GM19043 (cell line): ENCODE measurements around the gene MRPL50.
"Not testable (repeated sequence)": the region's sequence is repeated elsewhere in the genome, so short reads cannot be mapped to it uniquely, and the experiment has no call there.

ENCODE experiments used
- ATAC-seq: cut with Tn5 transposase; IDR thresholded peaks from one replicate; pipeline ENCODE4 v1.9.1; 2021; ENCODE audit warnings: low read depth; ENCODE audit not compliant: unreplicated experiment

Gene MRPL50

DNA sequence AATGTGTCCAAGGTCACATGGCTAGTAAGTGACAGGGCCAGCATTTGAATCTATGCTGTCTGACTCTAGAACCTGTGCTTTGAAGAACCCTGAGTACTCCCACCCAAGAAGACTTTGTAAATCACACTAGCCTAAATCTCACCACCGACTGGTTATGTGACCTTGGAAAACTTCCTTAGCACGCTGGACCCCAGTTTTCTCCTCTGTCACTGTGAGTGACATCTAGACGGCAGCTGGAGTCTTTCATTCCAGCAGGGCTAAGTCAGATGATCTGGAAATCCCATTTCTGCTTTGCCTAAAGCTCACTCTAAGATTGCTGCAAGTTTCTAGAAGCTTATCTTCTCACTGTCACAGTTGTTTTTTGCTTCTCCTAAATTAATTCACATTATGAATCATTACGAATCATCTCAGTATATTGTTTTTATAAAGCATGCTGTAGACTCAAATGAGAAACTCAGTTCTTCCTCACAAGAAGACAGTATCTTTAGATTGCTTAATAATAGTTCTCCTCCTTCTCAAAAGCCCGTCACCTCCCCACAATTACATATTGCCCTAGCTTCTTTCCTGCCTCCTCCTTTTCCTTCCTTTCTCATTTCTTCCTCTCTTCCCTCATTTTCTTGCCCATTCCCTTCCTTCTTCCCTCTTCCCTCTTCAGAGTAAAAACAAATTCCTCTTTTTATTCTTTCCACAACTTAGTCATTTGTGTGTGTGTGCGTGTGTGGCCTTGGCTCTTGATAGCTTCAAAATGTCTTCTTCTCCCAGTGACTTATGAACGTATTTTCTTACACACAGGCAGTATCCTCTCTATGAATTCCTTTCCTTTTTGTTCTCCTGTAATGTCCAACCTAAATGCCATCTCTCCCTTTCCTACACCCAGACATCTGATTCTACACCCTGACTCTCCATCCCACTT, 20.4 kb upstream of the MRPL50 start:
- ATAC-seq: no peak

GRCh38 chr9:101417977-101418376, 19.6 kb upstream of the MRPL50 start:
- no peak for ATAC-seq

DNA sequence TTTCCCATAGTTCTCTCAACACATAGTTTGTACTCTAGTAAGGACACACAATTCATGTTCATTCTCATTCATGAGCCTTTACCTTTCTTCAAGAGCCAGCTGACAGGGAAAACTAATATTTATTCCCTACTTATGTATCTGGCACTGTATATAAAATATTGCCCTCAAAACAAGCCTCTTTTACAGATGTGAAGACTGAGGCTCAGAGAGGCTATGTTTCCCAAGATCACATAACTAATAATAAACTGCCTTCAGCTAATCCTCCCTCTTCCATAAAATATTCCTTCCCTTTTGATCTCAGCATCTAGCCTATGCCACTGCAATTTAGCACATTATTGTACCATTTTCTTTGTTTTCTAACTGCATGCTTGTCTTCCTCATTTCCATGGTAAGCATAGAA, 19.0 kb upstream of the MRPL50 start:
- no peak for ATAC-seq

DNA sequence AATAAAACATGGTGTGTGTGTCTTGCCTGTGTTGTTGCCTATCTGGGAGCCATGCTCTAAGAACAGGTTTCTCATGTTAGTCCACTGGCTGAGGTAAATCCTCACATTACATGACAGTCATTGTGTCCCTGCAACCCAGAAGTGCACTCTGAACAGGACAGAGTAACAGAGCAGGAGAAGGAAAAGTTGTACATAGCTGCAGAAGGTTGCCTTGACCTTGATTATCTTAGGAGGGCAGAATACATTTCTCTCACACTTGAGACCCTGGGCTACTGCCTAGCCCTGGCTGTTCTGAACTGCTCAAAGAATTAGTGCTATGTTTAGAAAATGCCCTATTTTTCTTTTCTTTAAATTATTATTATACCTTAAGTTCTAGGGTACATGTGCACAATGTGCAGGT, 17.2 kb upstream of the MRPL50 start:
- no peak for ATAC-seq

DNA sequence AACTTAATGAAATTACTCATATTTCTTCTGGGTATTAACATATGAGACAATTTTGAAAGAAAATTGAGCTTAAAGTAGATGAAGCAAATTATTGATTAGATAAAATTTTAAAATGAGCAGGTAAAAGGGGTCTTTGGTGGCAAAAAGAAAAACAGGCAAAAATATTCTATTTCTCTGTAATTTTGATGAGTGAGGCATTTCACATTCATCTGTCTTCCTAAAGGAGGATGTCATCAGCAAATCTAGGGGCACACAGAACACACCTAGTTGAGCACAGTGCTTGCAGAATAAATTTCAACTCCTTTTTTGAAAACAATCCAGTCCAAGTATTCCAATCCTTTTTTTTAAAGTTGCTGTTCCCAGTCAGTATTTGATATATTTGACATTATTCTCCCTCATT, 16.4 kb upstream of the MRPL50 start:
- no peak for ATAC-seq

DNA sequence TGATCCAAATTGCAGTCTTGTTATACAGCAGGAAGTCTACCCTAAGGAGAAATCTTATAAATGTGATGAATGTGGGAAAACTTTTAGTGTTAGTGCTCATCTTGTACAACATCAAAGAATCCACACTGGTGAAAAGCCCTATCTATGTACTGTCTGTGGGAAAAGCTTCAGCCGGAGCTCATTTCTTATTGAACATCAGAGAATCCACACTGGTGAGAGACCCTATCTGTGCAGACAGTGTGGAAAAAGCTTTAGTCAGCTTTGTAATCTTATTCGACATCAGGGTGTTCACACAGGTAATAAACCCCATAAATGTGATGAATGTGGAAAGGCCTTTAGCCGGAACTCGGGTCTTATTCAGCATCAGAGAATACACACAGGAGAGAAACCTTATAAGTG, 10.7 kb upstream of the MRPL50 start:
- ATAC-seq: no peak

GRCh38 chr9:101408374-101409078, 10.1 kb upstream of the MRPL50 start:
- no peak for ATAC-seq

- no peak for ATAC-seq
These were observed 5.3 kb upstream of the MRPL50 start for GRCh38 chr9:101403516-101404285.

GRCh38 chr9:101400120-101400519, 1.7 kb upstream of the MRPL50 start:
- ATAC-seq: no peak

- no peak for ATAC-seq
These were observed 1.2 kb upstream of the MRPL50 start for GRCh38 chr9:101399643-101399970.

DNA sequence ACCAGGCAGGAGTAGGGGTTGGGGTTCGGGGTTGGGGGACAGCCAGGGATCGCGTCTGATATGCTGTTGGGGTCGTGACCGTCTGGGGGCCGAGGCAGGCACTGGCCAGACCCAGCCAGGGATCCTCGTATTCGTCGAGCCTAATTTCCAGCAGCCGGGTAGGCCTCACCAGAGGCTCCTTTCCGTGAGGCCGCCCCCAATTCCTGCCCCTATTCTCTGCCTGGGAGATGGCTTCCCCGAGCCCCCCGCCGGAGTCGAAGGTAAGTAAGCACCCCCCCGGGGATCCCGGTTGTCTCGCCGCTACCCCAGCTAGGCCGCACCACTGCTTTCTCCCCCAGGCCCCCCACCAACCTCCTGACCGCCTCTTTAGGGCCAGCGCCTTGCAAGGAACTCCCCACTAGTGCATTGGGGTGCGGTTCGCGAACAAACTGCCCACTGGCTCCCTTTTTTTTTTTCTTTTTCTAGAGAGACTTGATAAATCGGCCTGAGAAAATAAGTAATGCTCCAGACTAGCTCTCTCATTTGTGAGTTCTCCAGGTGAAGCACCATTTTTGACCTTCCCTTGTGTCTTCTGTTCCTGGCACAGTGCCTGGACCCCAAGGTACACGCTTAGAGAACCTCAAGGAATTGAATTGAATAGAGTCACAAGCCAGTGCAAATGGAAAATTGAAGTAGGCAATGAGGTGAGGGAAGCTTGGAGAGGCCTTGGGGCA, 668 bp upstream of the MRPL50 start:
- no peak for ATAC-seq

DNA sequence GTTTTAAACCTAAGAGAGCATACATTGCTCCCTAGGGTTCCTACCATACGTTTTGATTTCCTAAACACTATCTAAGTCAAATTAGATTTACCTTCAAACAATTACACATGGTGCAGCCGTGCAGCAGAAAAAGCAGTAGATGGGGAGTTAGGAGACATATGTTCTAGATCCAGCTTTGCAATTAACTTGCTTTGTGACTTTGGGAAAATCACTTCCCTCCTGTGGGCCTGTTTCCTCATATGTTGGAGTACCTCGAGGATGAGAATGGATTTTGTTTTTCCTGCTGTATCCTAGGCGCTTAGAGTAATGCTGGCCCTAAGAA, 711 bp downstream of the MRPL50 start:
- ATAC-seq: no peak

- no peak for ATAC-seq
These were observed 3.7 kb downstream of the MRPL50 start for GRCh38 chr9:101394687-101395086.

DNA sequence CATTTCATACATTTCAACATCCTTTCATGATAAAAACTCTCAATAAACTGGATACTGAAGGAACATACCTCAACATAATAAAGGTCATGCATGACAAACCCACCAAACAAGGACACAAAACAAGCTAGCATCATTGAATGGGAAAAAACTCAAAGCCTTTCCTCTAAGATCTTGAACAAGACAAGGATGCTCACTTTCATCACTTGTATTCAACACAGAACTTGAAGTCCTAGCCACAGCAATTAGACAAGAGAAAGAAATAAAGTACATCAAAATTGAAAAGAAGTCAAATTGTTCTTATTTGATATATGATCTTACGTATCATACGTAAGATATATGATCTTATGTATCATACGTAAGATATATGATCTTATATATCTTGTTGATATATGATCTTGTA, 5.3 kb downstream of the MRPL50 start:
- no peak for ATAC-seq

GRCh38 chr9:101388507-101388993, 9.9 kb downstream of the MRPL50 start:
- ATAC-seq: no peak

DNA sequence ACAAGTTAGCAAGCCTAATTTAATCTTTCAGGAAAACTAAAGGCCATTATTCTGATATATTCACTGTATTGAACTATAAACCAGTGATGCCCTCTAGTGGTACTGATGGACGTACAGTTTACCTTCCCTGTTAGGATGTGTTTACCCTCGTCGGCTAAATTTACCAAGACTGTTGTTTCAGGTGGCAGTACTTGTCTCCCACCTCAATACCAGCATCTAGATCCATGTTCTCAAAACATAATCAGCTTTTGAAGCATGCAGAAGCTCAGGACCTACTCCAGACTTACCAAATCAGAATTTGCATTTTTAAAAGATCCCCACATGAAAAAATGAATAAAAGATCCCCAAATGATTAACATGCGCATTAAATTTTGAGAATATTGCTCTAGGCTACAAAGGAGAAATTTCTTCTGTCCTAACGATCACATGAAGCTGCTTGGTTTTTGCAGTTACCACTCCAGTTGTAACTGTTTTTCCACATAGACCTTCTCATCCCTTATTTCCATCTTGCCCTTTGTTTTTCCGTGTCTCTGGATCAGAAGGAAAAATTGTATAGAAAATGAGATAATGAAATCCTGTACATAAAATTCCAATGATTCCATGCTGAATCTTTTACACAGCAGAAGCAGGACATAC, 10.4 kb downstream of the MRPL50 start:
- ATAC-seq: peak; percentile 57

DNA sequence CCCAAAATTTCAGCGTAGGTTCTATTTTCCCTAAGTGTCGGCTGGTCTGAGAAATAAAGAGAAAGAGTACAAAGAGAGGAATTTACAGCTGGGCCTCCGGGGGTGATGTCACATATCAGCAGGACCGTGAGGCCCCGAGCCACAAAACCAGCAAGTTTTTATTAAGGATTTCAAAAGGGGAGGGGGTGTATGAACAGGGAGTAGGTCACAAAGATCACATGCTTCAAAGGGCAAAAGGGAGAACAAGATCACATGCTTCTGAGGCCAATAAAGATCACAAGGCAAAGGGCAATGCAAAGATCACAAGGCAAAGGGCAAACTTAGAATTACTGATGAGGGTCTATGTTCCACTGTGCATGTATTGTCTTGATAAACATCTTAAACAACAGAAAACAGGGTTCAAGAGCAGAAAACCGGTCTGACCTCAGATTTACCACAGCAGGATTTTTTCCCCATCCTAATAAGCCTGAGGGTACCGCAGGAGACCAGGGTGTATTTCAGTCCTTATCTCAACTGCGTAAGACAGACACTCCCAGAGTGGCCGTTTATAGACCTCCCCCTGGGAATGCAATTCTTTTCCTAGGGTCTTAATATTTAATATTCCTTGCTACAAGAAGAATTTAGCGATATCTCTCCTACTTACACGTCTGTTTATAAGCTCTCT, 13.4 kb downstream of the MRPL50 start, which contains the start of gene BAAT:
Gene BAAT (minus strand): TSS at position 134 of the 664 bp plus-strand sequence. CDS start 13,602 bp downstream, outside the sequence.
- ATAC-seq: not testable (repeated sequence)

GRCh38 chr9:101383361-101383760, 15.1 kb downstream of the MRPL50 start:
- no peak for ATAC-seq

DNA sequence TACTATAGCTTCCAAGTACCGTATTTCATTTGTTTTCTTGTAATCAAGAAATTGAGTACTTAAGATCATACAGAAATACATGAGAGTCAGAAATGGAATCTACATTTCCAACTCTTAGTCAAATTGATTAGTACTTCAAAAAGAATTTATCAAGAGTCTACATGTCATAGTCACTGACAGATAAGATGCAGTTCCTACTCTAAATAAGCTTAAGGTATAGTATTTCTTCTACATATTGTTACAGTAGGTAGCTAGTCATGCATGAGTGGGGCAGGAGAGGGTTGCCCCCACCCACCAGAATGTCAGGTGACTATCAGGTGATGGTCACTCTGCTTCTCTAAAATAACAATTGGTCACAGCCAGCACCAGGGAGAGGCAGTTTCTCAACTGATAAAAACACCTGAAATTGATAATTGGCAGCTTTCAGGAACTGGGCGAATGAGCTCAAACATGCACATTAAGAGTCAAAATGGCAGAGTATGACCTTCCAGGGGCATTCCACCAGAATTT, 16.5 kb downstream of the MRPL50 start:
- no peak for ATAC-seq
